Stimulated activated CD8-positive, alpha-beta memory T cell treated with anti-CD3 and anti-CD28 coated beads, Interleukin-7, amount 100 ng/mL, for 24 hours (primary cell): ENCODE measurements around the gene ELOVL2.
"Not testable (repeated sequence)": the region's sequence is repeated elsewhere in the genome, so short reads cannot be mapped to it uniquely, and the experiment has no call there.

Source experiments
- DNase-seq: peaks from one replicate; pipeline ENCODE4 v3.0.0-alpha.2; 2020; ENCODE audit warnings: low read depth

The ELOVL2 gene

GRCh38 chr6:11021714-11022113, 22.4 kb downstream of the ELOVL2 start:
- DNase-seq = no peak

GRCh38 chr6:11021003-11021402, 23.1 kb downstream of the ELOVL2 start:
- DNase-seq = no peak

DNA sequence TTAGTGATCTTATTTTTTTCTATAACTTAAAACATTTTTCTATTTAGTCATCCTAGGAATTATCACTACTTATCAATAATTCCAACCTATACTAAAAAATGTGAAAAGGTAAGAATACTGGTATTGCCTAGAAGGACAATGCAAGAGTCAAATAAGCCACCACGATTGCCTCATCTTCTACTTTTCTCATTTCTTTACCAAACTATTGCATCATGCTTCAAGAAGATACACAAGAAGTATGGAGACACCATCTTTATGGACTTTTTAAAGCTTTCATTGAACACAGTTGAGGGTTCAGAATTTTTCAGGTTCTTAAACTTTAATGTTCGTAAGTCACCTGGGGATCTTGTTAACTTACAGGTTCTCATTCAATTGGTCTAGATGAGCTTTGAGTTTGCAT, 25.9 kb downstream of the ELOVL2 start:
- DNase-seq = no peak

GRCh38 chr6:11017090-11017489, 27.0 kb downstream of the ELOVL2 start:
- no peak for DNase-seq

- DNase-seq = no peak
Measured at GRCh38 chr6:11016452-11016851, 27.7 kb downstream of the ELOVL2 start.

GRCh38 chr6:11015102-11015501, 29.0 kb downstream of the ELOVL2 start:
- no peak for DNase-seq

- no peak for DNase-seq
Measured at GRCh38 chr6:11013721-11014070, 30.4 kb downstream of the ELOVL2 start.

DNA sequence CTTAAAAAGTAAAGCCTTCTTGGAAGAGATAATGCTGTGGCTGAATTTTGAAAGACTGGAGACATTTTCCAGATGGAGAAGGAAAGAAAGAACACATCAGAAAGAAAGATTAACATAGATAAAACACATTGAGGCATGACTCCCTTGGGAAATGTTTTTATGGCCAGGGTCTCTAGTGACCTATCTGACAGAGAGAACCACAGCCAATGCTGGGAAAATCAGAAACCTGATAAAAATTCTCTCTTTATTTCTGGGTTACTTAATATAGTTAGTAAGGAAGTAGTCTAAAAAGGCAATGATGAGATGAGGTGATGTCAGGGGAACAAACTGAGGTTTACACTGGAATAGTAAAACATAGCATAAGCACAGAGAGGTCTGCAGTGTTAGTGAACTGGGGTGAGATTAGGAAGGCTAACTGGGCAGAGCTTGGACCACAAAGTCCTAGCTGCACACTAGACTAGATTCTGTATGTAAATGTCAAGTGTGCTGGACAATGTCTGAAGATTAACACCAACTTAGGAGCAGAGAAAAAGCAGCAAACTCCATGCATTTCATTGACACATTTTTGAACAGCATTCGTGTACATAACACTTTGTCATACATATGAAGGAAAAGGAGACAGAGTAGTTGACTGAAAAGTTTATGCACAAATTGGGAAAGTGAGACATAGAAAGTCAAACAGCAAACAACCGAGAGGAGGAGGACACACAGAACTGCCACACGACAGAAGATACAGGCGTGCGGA, 31.0 kb downstream of the ELOVL2 start:
- no peak for DNase-seq

DNA sequence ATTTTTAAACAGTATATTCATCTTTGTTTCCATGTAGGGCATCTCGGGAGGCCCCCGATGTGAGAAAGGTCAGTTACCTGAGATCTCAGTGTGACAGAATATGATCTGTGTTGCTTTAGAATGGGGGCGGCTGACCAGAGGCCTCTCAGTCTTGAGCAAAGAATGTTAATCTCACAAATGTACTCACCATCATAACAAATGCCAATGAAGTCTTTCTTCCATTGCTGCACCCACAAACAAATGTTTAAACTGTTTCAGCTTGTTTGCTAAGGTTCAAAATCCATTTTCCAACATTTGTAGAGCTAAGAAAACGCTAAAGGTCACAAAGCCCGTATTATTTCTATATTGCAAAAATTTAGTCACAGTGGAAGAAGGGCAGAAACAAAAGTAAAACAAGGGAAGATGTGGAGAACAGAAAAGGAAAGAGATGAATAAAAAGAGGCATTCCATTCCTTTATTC, 31.8 kb downstream of the ELOVL2 start:
- no peak for DNase-seq

DNA sequence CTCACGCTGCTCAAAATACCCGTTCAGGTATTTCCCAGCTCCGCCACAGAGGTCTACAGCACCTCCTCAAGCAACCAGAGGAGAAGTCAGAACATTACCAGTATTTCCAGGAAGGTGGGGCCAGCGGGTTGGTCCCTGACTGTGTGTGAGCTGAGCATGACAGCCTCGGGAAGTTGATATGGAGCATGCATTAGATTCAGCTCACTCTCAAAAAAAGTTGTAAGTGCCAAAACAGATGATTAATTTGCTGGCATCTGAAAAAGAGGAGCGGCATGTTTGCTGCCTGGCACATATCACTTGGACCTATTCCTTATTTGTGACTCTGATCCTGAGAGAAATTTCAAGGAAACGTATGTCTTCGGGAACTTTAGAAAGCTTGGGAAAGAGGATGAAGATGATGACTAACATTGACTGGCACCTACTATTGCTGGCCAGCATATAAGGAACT, 32.3 kb downstream of the ELOVL2 start:
- no peak for DNase-seq

- DNase-seq = no peak
Measured at GRCh38 chr6:11009353-11009752, 34.8 kb downstream of the ELOVL2 start.

DNA sequence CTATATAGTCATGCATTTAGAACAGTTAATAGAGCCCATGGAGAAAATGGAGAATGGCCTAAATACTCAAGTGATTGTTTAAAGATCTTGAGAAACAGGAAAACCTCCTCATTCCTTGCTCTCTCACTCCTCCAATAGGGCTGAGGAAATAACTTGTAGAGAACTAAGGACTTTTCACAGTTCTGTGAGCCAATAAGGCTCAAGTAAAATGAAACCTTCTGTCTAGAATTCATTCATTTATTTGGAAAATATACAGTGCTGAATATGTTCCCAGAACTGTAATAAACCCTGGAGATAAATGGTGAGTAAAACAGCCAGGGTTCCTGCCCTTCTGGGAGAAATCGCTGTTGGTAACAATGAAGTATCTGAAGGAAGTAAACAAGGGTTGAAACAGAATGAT, 35.3 kb downstream of the ELOVL2 start:
- DNase-seq = no peak

DNA sequence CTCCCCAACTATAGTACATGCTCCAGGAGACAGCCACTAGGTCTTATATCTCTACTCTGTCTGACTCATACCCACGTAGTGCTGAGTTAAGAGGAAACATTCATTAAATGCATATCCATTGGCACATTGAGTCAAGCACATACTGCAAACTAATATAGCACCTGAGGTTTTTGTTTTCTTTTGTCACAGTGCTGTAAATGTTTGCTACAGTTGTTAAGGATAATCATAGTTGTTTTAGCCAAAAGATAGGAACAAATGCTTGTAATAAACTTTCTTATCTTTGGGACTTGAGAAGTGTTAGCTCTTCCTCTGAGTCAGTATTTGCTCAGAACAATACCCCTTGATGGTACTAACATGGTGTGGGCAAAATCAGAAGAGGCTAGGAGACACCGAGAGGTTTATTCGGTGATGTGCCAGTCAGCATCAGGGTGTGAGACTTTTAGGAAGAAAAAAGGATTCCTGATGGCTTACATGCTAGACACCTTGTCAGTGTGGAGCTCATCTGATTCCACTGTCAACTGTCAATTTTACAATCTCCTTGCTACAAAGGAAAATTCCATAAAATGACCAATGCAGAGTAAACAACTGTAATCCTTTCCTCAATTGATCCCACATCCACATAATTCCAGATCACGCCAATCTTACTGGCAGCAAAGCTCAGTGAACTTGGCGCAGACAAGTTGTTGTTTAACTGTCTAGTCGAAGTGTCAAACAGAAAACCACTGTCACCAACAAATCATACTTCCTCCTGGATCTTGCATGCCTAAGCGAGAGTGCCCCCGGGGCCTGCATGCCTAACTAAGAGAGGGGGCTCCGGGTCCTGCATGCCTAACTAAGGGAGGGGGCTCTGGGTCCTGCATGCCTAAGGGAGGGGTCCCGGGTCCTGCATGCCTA, 36.1 kb downstream of the ELOVL2 start:
- no peak for DNase-seq

- no peak for DNase-seq
Measured at GRCh38 chr6:11006061-11006460, 38.0 kb downstream of the ELOVL2 start.

- DNase-seq = not testable (repeated sequence)
Measured at GRCh38 chr6:11003297-11003696, 40.8 kb downstream of the ELOVL2 start.

- DNase-seq = no peak
Measured at GRCh38 chr6:11002176-11002575, 41.9 kb downstream of the ELOVL2 start.

- no peak for DNase-seq
Measured at GRCh38 chr6:10999994-11000393, 44.1 kb downstream of the ELOVL2 start.

GRCh38 chr6:10995114-10995707, 48.9 kb downstream of the ELOVL2 start:
- no peak for DNase-seq

DNA sequence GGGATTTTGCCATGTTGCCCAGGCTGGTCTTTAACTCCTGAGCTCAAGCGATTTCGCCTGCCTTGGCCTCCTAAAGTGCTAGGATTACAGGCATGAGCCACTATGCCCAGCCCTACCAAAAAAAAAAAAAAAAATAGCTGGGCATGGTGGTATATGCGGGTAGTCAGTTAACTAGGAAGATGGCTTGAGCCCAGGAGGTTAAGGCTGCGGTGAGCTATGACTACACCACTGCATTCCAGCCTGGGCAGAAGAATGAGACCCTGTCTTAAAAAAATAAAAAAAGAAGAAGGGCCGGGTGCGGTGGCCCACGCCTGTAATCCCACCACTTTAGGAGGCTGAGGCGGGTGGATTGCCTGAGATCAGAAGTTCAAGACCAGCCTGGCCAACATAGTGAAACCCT, 50.2 kb downstream of the ELOVL2 start:
- no peak for DNase-seq

DNA sequence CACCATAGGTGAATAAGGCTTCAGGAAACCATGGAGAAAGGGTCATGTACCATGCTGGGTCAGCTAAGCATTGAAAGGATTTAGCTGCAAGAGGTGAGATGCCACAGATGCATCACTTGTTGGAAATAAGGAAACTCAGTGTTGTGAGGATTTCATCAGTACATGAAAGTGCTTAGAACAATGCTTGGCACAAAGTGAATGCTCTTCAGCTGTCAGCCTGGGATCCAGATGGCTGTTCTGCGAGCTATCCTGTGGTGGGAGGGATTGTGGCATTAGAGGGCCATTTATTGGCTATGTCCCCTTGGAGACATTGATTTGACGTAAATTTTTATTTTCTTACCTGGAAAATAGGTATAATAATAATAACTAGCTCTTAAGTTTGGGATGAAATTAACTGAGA, 53.0 kb downstream of the ELOVL2 start:
- DNase-seq = no peak

DNA sequence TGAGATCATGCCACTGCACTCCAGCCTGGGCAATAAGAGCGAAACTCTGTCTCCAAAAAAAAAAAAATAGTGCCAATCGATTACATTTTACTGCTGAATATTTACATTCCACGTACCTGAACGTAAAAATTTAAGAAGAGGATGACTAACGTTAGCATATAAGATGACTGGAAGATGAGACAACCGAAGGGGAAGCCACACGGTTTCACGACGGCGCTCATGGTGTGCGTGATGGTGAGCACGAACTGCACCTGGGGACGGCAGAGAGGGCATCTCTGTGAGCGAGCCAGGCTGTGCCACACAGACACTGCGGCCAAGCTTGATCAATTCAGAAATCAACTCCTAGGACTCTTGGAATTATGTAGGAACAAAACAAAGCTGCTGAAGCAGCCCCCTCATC, 54.5 kb downstream of the ELOVL2 start:
- no peak for DNase-seq

GRCh38 chr6:10984959-10985358, 59.1 kb downstream of the ELOVL2 start:
- DNase-seq = not testable (repeated sequence)

GRCh38 chr6:10981409-10981808, 62.7 kb downstream of the ELOVL2 start:
- DNase-seq = no peak
